T-helper 22 cell (primary cell): ENCODE data around the gene PAPOLA.
"Not testable (repeated sequence)": the region's sequence is repeated elsewhere in the genome, so short reads cannot be mapped to it uniquely, and the experiment has no call there.

Source experiments
- DNase-seq: peaks from one replicate; pipeline ENCODE4 v3.0.0-alpha.2; 2020; ENCODE audit warnings: low read depth

Gene PAPOLA

GRCh38 chr14:96501740-96502620 lies at the start of gene PAPOLA:
Gene PAPOLA (plus strand): TSS chr14:96502382. CDS start chr14:96502593, 211 bp downstream.
- DNase-seq: peak; percentile 92

- DNase-seq: no peak
These were observed 49.5 kb upstream of the PAPOLA start for GRCh38 chr14:96452684-96453083.

GRCh38 chr14:96455588-96455987 lies 46.6 kb upstream of the PAPOLA start:
- DNase-seq: no peak

GRCh38 chr14:96459851-96460250 lies 42.3 kb upstream of the PAPOLA start:
- DNase-seq: no peak

- DNase-seq: no peak
These were observed 40.0 kb upstream of the PAPOLA start for GRCh38 chr14:96461950-96462798.

- DNase-seq: no peak
These were observed 38.0 kb upstream of the PAPOLA start for GRCh38 chr14:96464136-96464535.

- no peak for DNase-seq
These were observed 35.3 kb upstream of the PAPOLA start for GRCh38 chr14:96466918-96467317.

GRCh38 chr14:96470331-96470730 lies 31.9 kb upstream of the PAPOLA start:
- DNase-seq: no peak

GRCh38 chr14:96470967-96471366 lies 31.2 kb upstream of the PAPOLA start:
- not testable (repeated sequence) for DNase-seq

- DNase-seq: no peak
These were observed 24.1 kb upstream of the PAPOLA start for GRCh38 chr14:96478119-96478518.

- DNase-seq: no peak
These were observed 22.6 kb upstream of the PAPOLA start for GRCh38 chr14:96479435-96480146.

GRCh38 chr14:96481731-96482314 lies 20.4 kb upstream of the PAPOLA start:
- no peak for DNase-seq

- no peak for DNase-seq
These were observed 19.2 kb upstream of the PAPOLA start for GRCh38 chr14:96482986-96483385.

- DNase-seq: no peak
These were observed 17.8 kb upstream of the PAPOLA start for GRCh38 chr14:96484399-96484798.

- DNase-seq: no peak
These were observed 15.5 kb upstream of the PAPOLA start for GRCh38 chr14:96486705-96487104.

- DNase-seq: no peak
These were observed 12.9 kb upstream of the PAPOLA start for GRCh38 chr14:96489327-96489726.

- DNase-seq: no peak
These were observed 9.0 kb upstream of the PAPOLA start for GRCh38 chr14:96493178-96493577.

GRCh38 chr14:96494331-96494730 lies 7.9 kb upstream of the PAPOLA start:
- DNase-seq: no peak

GRCh38 chr14:96497087-96497486 lies 5.1 kb upstream of the PAPOLA start:
- no peak for DNase-seq

- DNase-seq: no peak
These were observed 4.6 kb upstream of the PAPOLA start for GRCh38 chr14:96497586-96497985.

GRCh38 chr14:96501217-96501739 lies 904 bp upstream of the PAPOLA start:
- DNase-seq: no peak
